Spleen (tissue), 11 donors: ENCODE data around the gene MYO1F. TPM values are rescaled to one million over a fixed set of nuclear protein-coding genes. Genes with fewer than 3 reads are reported as not detected.

ENCODE experiments used
- DNase-seq: peaks from one replicate; pipeline ENCODE4 v3.0.0-alpha.2; 2020
- H3K27ac ChIP-seq, 8 donors: fragments of 200-600 bp; sonication (generic) in 7 of 8; 1 replicate in 4 of 8; 2 replicates in 4 of 8; pipeline versions ENCODE4 v1.5.0 to v1.8.0; 2016 to 2021; ENCODE audit warnings: inconsistent platforms in 4 of 8, mild to moderate bottlenecking in 4 of 8, moderate library complexity in 1 of 8
- H3K27me3 ChIP-seq, 7 donors: fragments of 200-600 bp; sonication (generic) in 6 of 7; replicated peaks in 1 of 7; 1 replicate in 4 of 7; 2 replicates in 3 of 7; pipeline versions ENCODE4 v1.5.0 to v1.8.0; 2016 to 2021; ENCODE audit warnings: inconsistent platforms in 3 of 7, mild to moderate bottlenecking in 1 of 7
- H3K36me3 ChIP-seq, 6 donors: fragments of 200-600 bp; sonication (generic) in 5 of 6; 1 replicate in 4 of 6; 2 replicates in 2 of 6; pipeline versions ENCODE4 v1.5.0 to v1.8.0; 2016 to 2021; ENCODE audit warnings: inconsistent platforms in 2 of 6
- H3K4me1 ChIP-seq, 6 donors: fragments of 200-600 bp; sonication (generic) in 5 of 6; 1 replicate in 3 of 6; 2 replicates in 3 of 6; pipeline versions ENCODE4 v1.5.0 to v1.8.0; 2016 to 2021; ENCODE audit warnings: inconsistent platforms in 3 of 6
- H3K4me3 ChIP-seq, 8 donors: fragments of 200-600 bp; sonication (generic) in 7 of 8; 1 replicate in 4 of 8; 2 replicates in 4 of 8; pipeline versions ENCODE4 v1.5.0 to v1.8.0; 2016 to 2021; ENCODE audit warnings: inconsistent platforms in 4 of 8, mild to moderate bottlenecking in 4 of 8, moderate library complexity in 2 of 8
- H3K9me3 ChIP-seq, 8 donors: fragments of 200-600 bp; sonication (generic) in 7 of 8; 1 replicate in 4 of 8; 2 replicates in 4 of 8; pipeline versions ENCODE4 v1.5.0 to v1.8.0; 2016 to 2021; ENCODE audit warnings: inconsistent platforms in 4 of 8
- CTCF ChIP-seq, 11 experiments: fragments of 200-600 bp in 7 of 11; fragments of 450-650 bp in 4 of 11; sonication (generic) in 4 of 11; IDR thresholded peaks in 8 of 11; conservative IDR thresholded peaks in 3 of 11; 1 replicate in 7 of 11; 2 replicates in 4 of 11; pipeline versions ENCODE4 v1.4.0 to v1.8.0; 2016 to 2021; ENCODE audit warnings: antibody characterized with exemption in 11 of 11, inconsistent platforms in 4 of 11, mild to moderate bottlenecking in 1 of 11
- POLR2A ChIP-seq, 3 donors: fragments of 450-650 bp; IDR thresholded peaks; one replicate each; pipeline ENCODE4 v1.5.1; 2017; ENCODE audit warnings: antibody characterized with exemption in 3 of 3, mild to moderate bottlenecking in 1 of 3
- POLR2AphosphoS5 ChIP-seq, 3 donors: sonication (generic); formaldehyde crosslinking; IDR thresholded peaks; one replicate each; pipeline ENCODE4 v1.5.1; 2017; ENCODE audit warnings: antibody characterized with exemption in 3 of 3
- WGBS, 5 donors: extraction: QIAGEN DNeasy Blood & Tissue Kit in 3 of 5; methylation state at CpG; one replicate each; pipeline versions ENCODE4 v1.1.5 to v1.1.7; 2013 to 2018; 5-methylcytosine and 5-hydroxymethylcytosine counted together
- intact Hi-C: fragments of 100-400 bp; cut with DNase I; formaldehyde crosslinking; loops from one replicate; pipeline ENCODE4 v1.15.0; 2023; ENCODE audit warnings: low total_unique reads
- polyA plus RNA-seq, 3 donors: library from polyadenylated mRNA; stranded (reverse); fragments of 200-250 nt; gene quantifications; one replicate each; pipeline ENCODE4 v1.2.1, GENCODE V29; 2013
- total RNA-seq, 7 donors: library from RNA; depleted of rRNA in 3 of 7; stranded (reverse); fragments of >200 nt in 3 of 7; fragmentation: NEBNext Ultra II Directional in 4 of 7; extraction: Animal tissue kit (Norgen Biotek cat#: 25700) in 4 of 7; gene quantifications; one replicate each; pipeline versions ENCODE4 v1.1.0 to v1.2.1, GENCODE V29; 2016 to 2021
- donor health status: healthy with polysubstance abuse.
- donor health status: DM: no; HTN: no; CAD: no; lungs with moderate emphysema.
- donor health status: DM: no; HTN: no; CAD: no.
- donor health status: Bipolar disorder and iron deficiency.
- donor health status: healthy.
- donor health status: DM: no; HTN: no; CAD: no.
- donor health status: DM: yes; HTN: yes; CAD: no.

MYO1F gene
- total and polyA plus RNA-seq, 10 donors: 22.1 to 423 (median 211) TPM

DNA sequence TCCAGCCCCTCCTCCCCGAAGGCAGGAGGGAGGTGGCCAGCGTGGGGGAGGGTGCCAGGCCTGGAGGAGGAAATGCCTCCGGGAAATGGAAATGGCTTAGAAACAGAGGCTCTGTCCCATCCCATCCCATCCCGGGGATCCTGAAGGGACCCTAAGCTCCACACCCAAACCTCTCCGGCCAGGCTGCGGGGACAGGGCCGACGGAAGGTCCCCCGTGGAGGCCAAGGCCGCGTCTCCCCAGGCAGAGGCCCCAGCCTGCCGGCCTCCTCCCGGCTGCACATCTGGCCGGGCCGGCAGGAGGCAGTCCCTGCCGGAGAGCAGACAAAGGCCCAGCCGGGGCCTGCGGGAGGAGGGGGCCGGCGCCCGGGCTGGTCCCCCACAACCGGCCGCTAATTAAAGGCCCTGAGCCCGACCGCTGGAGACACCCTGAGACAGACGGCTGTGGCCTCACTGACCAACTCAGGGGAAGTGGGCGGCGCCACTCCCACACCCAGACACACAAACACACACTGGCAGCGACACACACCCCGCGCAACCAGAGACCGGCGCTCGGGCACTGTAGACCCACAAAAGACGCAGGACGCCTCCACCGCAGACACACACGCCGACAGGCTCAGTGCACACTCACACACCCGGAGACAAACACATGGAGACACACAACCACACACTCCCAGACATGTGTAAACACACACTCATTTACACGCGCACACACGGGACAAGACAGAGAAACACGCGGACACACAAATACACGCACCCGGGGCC, 32.2 kb upstream of the MYO1F start:
- 4 to 9% (median 4%) methylated on average over 9 to 47 of the region's 47 CpGs for WGBS, 5 donors
- DNase-seq: no peak
- Histone ChIP-seq H3K27me3 (peaks cover 0 to 26% (median 10%) of the 10 kb centered on the region in 7 donors), H3K36me3 (peaks cover 0 to 9% (median 3%) of the 10 kb centered on the region in 6 donors), H3K4me1 (peaks cover 0 to 38% (median 20%) of the 10 kb centered on the region in 6 donors), H3K4me3 (peak overlapping the region; percentile 34 to 78 (median 45)), H3K9me3 (peaks cover 0 to 13% (median 8%) of the 10 kb centered on the region in 8 donors), H3K27ac (peak overlapping the region in 7 of 8 donors; percentile 41 to 83 (median 76))
- TF ChIP-seq CTCF (IDR thresholded peaks at IDR 0.05 in 8 of 11, conservative IDR thresholded peaks at IDR 0.05 in 3 of 11) (peak in 5 of 11 experiments; percentile 8 to 30 (median 25)), POLR2A (IDR thresholded peaks at IDR 0.05) (no peak), POLR2AphosphoS5 (IDR thresholded peaks at IDR 0.05) (peak; percentile 3 to 60 (median 48))
- intact Hi-C loops: no loop called here

DNA sequence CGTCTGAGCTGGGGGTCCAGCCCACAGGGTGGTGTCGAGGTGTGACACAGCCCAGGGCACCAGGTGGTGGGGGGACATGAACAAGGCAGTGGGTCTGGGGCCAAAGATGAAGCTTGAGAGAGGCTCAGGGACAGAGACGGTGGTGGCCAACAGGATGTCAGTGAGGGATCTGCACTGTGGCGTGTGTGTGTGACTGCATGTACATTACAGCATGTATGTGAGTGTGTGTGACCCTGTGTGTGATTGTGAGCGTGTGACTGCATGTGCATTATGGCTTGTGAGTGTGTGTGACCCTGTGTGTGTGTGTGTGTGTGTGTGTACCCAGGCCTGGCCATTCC, 31.7 kb upstream of the MYO1F start:
- intact Hi-C loops: no loop called here

DNA sequence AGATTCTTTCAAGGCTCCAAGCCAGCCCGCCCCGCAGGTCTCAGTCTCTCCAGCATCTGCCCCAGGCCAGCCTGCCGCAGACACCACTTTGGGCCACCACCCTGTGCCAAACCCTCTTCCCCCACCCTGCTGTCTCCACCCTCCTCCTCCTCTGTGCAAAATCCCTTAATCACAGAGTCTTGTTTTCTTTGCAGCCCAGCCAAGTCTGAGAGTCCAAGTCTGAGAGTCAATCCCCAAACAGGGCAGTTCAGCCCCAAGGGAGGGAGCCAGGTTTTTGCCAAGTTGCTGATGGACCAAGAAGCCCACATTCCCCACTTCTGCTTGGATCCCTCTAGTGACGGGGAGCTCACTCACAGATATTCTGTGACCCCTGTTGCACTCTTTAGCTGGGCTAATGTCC, 30.1 kb upstream of the MYO1F start:
- WGBS, 5 donors: 76 to 93% (median 93%) methylated on average over 4 of the region's 4 CpGs
- intact Hi-C loops: no loop called here
- no peak for TF ChIP-seq CTCF (IDR thresholded peaks at IDR 0.05 in 8 of 11, conservative IDR thresholded peaks at IDR 0.05 in 3 of 11)
- H3K9me3 ChIP-seq: peaks cover 0 to 16% (median 9%) of the 10 kb centered on the region in 8 donors
- H3K27ac ChIP-seq: no peak overlapping the region
- H3K27me3 ChIP-seq: peaks cover 0 to 26% (median 10%) of the 10 kb centered on the region in 7 donors
- peaks cover 0 to 38% (median 20%) of the 10 kb centered on the region in 6 donors for H3K4me1 ChIP-seq
- H3K36me3 ChIP-seq: peaks cover 0 to 14% (median 3%) of the 10 kb centered on the region in 6 donors
- H3K4me3 ChIP-seq: no peak overlapping the region
- DNase-seq: no peak

More for the DNA sequence above, 31.7 kb upstream of the MYO1F start:
- Histone ChIP-seq H3K27me3 (peaks cover 0 to 26% (median 10%) of the 10 kb centered on the region in 7 donors), H3K36me3 (peaks cover 0 to 11% (median 3%) of the 10 kb centered on the region in 6 donors), H3K4me1 (peaks cover 0 to 38% (median 20%) of the 10 kb centered on the region in 6 donors), H3K9me3 (peaks cover 0 to 16% (median 9%) of the 10 kb centered on the region in 8 donors), H3K27ac (peak overlapping the region in 6 of 8 donors; percentile 73 to 83 (median 77)), H3K4me3 (peak overlapping the region in 6 of 8 donors; percentile 44 to 78 (median 46))
- 36 to 67% (median 55%) methylated on average over 5 of the region's 5 CpGs for WGBS, 5 donors
- no peak for TF ChIP-seq POLR2A (IDR thresholded peaks at IDR 0.05)
- TF ChIP-seq CTCF (IDR thresholded peaks at IDR 0.05 in 8 of 11, conservative IDR thresholded peaks at IDR 0.05 in 3 of 11): no peak
- no peak for TF ChIP-seq POLR2AphosphoS5 (IDR thresholded peaks at IDR 0.05)
- DNase-seq: no peak

DNA sequence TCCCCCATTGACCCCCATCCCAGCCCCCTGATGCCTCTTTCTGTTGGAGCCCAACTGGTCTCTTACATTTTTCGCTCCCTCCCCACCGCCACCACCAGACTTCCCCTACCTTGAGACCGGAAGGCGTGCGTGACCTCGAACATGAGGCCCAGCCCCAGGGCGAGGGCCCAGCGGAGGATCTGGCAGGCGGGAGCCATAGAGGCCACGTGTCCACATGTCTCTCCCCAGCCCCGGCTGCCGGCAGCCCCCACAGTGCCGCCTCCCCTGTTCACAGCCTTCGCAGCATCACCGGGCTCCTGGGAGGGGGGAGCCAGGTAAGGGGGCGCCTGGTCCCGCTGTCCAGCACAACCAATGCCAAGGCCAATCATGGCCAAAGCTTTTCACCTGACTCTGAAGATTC, 28.3 kb upstream of the MYO1F start:
- no peak overlapping the region for H3K27ac ChIP-seq
- H3K27me3 ChIP-seq: peaks cover 0 to 23% (median 10%) of the 10 kb centered on the region in 7 donors
- H3K36me3 ChIP-seq: peaks cover 0 to 21% (median 8%) of the 10 kb centered on the region in 6 donors
- H3K9me3 ChIP-seq: peaks cover 0 to 16% (median 9%) of the 10 kb centered on the region in 8 donors
- WGBS, 5 donors: 91 to 96% (median 95%) methylated on average over 17 of the region's 17 CpGs
- intact Hi-C loops: no loop called here
- peaks cover 0 to 24% (median 20%) of the 10 kb centered on the region in 6 donors for H3K4me1 ChIP-seq
- no peak for DNase-seq
- H3K4me3 ChIP-seq: no peak overlapping the region
- no peak for TF ChIP-seq POLR2AphosphoS5 (IDR thresholded peaks at IDR 0.05)
